Activated T-cell treated with anti-CD3 and anti-CD28 coated beads for 24 hours (primary cell): ENCODE data around the gene CLRN2.
"Not testable (repeated sequence)": the region's sequence is repeated elsewhere in the genome, so short reads cannot be mapped to it uniquely, and the experiment has no call there.

Experiments used
- DNase-seq: peaks from one replicate; pipeline ENCODE4 v3.0.0-alpha.2; 2020; ENCODE audit warnings: low read depth

CLRN2 gene

GRCh38 chr4:17545374-17546140 is 30.6 kb downstream of the CLRN2 start:
- no peak for DNase-seq

DNA sequence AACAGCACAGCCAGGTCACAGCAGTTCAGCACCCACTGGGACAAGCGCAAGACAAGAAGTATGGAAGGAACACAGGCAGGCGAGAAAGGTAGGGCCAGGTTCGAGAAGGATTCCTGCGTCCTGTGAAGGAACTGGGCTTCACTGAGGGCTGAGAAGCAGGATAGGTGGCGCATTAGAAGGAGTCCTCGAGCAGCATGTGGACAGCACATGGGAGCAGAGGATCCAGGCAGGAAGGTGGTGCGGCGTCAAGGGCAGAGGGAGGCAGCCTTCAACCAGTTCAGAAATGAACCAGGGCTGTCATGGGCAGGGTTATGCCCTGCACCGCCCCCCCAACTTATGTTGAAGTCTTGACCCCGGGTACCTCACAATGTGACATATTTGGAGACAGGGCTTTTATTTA is 31.3 kb downstream of the CLRN2 start:
- no peak for DNase-seq

DNA sequence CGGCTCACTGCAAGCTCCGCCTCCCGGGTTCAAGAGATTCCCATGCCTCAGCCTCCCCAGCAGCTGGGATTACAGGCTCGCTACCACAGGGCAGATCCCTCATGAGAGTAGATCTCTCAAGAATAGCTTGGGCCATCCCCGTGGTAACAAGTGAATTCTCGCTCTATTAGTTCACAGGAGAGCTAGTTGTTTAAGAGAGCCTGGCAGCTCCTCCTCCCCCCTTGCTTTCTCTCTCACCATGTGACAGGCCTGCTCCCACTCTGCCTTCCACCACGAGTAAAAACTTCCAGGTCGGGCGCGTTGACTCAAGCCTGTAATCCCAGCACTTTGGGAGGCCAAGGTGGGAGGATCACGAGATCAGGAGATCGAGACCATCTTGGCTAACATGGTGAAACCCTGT is 31.7 kb downstream of the CLRN2 start:
- DNase-seq = no peak

DNA sequence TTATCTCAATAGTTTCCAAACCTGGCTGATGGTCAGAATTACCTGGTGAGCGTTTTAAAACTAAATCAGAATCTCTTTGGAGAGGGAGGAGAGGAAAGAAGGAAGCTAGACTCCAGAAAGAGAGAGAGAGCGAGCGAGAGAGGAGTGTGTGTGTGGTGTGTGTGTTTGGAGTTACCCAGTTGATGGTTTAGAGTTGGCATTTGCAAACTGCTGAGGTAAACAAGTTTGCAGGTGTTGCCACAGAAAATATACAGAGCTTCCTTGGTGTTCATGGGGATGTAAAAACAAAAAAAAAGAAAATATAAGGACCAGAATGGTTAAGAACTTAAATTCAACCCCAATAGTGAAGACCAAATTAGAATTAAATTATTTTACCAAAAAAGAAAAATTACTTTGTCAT is 35.6 kb downstream of the CLRN2 start:
- DNase-seq = no peak

DNA sequence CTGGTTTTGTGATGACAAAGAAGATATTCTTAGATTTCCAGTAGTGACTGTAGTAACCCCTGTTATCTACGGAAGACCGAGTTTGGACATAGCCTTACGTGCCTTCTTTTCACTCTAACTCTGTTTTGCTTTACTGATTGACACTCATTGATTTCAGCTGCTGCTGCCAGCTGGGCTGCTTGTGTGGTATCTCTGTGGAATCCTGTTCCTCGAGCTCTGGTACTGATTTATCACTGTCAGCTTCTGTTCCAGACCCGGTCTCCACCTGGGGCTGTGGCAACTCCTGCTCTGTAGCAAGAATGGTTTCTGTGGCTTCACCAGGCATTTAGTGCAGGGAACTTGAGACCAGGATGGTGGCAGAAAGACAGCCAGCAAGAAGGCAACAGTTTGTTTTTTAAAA is 37.5 kb downstream of the CLRN2 start:
- DNase-seq = no peak

DNA sequence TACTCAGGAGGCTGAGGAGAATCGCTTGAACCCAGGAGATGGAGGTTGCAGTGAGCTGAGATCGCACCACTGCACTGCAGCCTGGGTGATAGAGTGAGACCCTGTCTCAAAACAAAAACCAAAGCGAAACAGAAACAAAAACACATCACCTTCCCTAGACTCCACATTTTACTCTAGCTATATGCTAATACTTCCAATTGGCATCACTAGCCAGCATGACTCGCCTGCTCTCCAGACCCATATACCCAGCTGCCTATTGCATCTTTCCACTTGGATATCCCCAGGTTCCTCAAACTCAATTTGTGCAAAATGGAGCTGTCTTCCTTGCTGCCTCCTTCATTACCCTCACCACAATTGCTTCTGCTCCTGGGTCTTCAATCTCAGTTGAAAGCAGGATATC is 39.6 kb downstream of the CLRN2 start:
- no peak for DNase-seq

DNA sequence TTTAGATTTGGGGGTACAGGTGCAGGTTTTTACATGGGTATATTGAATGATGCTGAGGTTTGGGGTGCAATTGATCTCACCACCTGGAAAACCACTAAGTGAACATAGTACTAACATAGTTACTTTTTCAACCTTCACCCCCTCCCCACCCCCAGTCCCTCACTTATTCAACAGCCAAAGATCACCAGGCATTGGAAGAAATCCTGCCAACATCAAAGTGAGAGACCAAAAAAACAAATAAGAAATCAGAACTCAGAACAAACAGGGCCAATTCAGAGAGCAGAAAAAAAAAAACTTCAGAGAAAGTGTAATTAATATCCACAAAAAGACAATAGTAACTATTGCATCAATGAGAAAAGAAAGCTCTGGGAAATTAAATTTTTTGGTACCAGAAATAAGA is 41.5 kb downstream of the CLRN2 start:
- DNase-seq = no peak

DNA sequence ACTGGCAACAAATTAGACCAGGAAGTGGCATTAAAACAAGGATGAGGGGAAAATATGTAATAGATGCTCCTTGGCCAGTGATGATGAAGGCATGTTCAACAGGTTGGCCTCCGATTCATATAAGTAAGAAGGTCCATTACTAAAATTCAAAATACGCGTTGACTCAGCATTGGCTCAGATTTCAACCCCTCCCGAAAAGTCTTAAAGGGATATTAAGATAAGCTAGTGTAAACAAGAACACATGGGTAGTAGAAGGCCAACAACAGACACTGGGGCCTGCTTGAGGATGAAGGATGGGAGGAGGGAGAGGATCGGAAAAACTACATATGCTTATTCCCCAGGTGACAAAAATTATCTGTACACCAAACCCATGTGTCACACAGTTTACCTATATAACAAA is 42.9 kb downstream of the CLRN2 start:
- DNase-seq = no peak

- no peak for DNase-seq
Measured at GRCh38 chr4:17558941-17559708, 44.2 kb downstream of the CLRN2 start.

DNA sequence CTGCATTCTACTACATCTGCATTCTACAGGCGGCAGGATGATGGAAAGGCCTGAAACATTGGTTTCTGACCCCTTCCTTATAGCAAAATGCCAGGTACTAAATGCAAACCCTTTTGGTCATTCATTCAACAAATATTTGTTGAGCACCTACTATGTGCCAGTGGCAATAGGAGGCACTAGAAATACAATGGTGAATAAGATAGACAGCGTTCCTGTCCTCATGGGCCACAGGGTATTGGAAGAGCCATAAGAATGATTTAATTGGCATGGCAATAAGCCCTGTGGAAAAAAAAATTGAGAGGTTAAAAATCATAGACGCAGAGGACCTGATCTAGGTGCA is 44.7 kb downstream of the CLRN2 start:
- DNase-seq = no peak

DNA sequence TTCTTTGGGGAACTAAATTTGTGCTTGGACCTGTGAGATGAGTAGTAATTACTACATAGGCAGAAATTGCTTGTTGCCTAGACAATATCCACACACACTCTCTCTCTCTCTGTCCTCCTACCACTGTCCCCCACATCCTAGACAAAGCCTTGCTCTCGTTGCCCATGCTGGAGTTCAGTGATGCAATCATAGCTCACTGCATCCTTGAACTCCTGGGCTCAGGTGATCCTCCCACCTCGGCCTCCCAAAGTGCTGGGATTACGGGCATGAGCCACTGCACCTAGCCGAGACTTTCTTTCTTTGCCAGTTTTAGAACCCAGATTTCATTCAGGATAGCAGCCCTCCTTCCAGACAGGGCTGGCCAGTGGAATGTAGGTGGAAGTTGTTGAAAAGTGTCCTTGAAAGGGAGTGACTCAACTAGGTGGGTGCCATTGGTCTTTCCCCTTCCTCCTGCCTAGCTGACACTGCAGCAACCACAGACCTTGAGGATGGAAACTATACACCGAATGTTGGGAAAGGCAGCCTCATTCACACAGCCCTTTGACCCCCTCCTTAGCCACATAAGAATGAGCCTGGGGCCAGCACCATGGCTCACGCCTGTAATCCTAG is 45.2 kb downstream of the CLRN2 start:
- DNase-seq = no peak

DNA sequence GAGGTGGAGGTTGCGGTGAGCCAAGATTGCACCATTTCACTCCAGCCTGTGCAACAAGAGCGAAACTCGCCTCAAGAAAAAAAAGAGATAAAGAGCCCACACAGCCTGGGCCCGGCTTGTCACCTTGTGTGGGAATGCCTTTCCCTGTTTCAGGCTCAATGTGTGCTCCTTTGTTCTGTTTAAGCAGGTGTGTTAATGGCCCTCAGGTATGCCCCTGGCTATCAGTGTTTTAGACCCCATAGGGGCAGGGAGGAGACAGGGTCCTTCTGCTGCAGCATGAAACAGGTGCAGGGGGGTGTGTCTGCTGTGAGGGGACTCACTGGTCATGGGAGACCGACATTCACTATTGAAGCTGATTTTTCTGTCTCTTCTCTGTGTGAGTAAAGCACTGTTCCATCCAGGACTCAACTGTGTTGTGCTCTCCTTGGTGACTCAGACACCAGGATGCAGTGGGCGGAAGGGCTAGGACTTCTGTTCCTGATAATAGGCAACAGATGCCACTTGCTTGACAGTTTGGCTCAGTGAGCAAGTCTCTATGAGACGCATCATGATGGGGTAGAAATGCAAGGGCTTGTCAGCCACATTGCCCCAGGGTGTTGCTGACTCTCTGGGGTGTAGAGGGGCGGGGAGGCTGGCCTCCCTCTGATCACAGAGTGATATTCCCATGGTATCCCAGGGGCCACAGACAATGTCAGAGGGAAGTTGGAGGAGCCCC is 46.4 kb downstream of the CLRN2 start:
- no peak for DNase-seq

GRCh38 chr4:17562157-17562556 is 47.2 kb downstream of the CLRN2 start:
- DNase-seq = no peak

- DNase-seq = no peak
Measured at GRCh38 chr4:17565846-17566245, 50.9 kb downstream of the CLRN2 start.

DNA sequence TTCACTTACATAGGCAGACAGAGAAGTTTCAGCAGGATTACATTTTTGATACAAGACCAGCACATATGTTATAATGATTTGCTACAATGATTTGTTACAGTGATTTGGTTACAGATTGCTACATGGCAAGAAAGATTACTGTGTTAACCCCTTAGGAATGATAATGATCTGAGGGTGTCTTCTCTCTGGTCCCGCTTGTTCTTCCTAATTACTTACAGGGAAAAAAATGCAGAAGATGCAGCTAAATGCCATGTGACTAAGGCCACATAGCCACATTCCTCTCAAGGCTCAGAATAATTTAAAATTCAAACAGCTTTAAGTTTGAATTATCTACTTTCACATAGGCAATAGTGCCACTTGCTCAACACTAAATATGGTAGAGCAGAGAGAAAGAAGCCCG is 52.3 kb downstream of the CLRN2 start:
- no peak for DNase-seq

- no peak for DNase-seq
Measured at GRCh38 chr4:17574206-17574605, 59.2 kb downstream of the CLRN2 start.

DNA sequence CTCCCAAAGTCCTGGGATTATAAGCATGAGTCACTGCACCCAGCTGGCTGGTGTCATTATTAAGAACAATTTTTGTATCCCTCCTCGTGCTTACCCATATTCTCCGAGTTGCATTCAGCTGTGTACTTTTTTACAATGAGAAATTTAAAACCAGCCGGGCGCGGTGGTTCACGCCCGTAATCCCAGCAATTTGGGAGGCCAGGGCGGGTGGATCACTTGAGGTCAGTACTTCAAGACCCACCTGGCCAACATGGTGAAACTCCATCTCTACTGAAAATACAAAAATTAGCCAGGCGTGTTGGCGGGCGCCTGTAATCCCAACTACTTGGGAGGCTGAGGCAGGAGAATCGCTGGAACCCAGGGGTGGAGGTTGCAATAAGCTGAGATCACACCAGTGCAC is 60.2 kb downstream of the CLRN2 start:
- DNase-seq = not testable (repeated sequence)
